ENCODE data around the gene ACLY. TPM values are rescaled to one million over a fixed set of nuclear protein-coding genes. Genes with fewer than 3 reads are reported as not detected.

The ACLY gene
- total RNA-seq, 1 donor: 446 TPM

- H3K4me3 ChIP-seq (ENCODE audit: low read depth, low read length): no peak overlapping the region
- no peak for TF ChIP-seq CTCF (IDR thresholded peaks at IDR 0.05; ENCODE audit: insufficient read depth, low read depth, low read length)
- no peak for DNase-seq (ENCODE audit: low read depth)
These were observed 14.4 kb downstream of the ACLY start for GRCh38 chr17:41904242-41904841.

GRCh38 chr17:41901646-41902045, 17.1 kb downstream of the ACLY start:
- H3K4me3 ChIP-seq (ENCODE audit: low read depth, low read length): no peak overlapping the region
- no peak for DNase-seq (ENCODE audit: low read depth)
- TF ChIP-seq CTCF (IDR thresholded peaks at IDR 0.05; ENCODE audit: insufficient read depth, low read depth, low read length): no peak

GRCh38 chr17:41896726-41897125, 22.0 kb downstream of the ACLY start:
- H3K4me3 ChIP-seq (ENCODE audit: low read depth, low read length): no peak overlapping the region
- no peak for DNase-seq (ENCODE audit: low read depth)
- TF ChIP-seq CTCF (IDR thresholded peaks at IDR 0.05; ENCODE audit: insufficient read depth, low read depth, low read length): no peak

GRCh38 chr17:41895617-41896016, 23.1 kb downstream of the ACLY start:
- no peak for TF ChIP-seq CTCF (IDR thresholded peaks at IDR 0.05; ENCODE audit: insufficient read depth, low read depth, low read length)
- H3K4me3 ChIP-seq (ENCODE audit: low read depth, low read length): no peak overlapping the region
- peak; percentile 59 for DNase-seq (ENCODE audit: low read depth)

- no peak overlapping the region for H3K4me3 ChIP-seq (ENCODE audit: low read depth, low read length)
- no peak for TF ChIP-seq CTCF (IDR thresholded peaks at IDR 0.05; ENCODE audit: insufficient read depth, low read depth, low read length)
- peak; percentile 93 for DNase-seq (ENCODE audit: low read depth)
These were observed 23.9 kb downstream of the ACLY start for GRCh38 chr17:41894791-41895331.

- TF ChIP-seq CTCF (IDR thresholded peaks at IDR 0.05; ENCODE audit: insufficient read depth, low read depth, low read length): no peak
- H3K4me3 ChIP-seq (ENCODE audit: low read depth, low read length): no peak overlapping the region
- DNase-seq (ENCODE audit: low read depth): no peak
These were observed 25.4 kb downstream of the ACLY start for GRCh38 chr17:41893384-41893783.

- no peak for DNase-seq (ENCODE audit: low read depth)
- no peak for TF ChIP-seq CTCF (IDR thresholded peaks at IDR 0.05; ENCODE audit: insufficient read depth, low read depth, low read length)
- no peak overlapping the region for H3K4me3 ChIP-seq (ENCODE audit: low read depth, low read length)
These were observed 26.8 kb downstream of the ACLY start for GRCh38 chr17:41892021-41892376.
